Omental fat pad (tissue), 4 donors: ENCODE measurements around the gene AKAP6. TPM values are rescaled to one million over a fixed set of nuclear protein-coding genes. Genes with fewer than 3 reads are reported as not detected.
A peak's percentile ranks its signal among the peaks of the same experiment; 100 is the strongest.

Experiments used
- ATAC-seq: fragments of 150-250 bp; one replicate; pipeline ENCODE4 v1.9.1; 2016; ENCODE audit warnings: mild to moderate bottlenecking, moderate library complexity; ENCODE audit not compliant: low FRiP score
- DNase-seq: peaks from one replicate; pipeline ENCODE4 v3.0.0-alpha.2; 2019; ENCODE audit warnings: low spot score
- CTCF ChIP-seq, 3 donors: fragments of 450-650 bp; IDR thresholded peaks; one replicate each; pipeline ENCODE4 v1.5.1; 2016 to 2017; ENCODE audit warnings: antibody characterized with exemption in 3 of 3, mild to moderate bottlenecking in 3 of 3, moderate library complexity in 2 of 3
- total RNA-seq, 4 donors: library from RNA; depleted of rRNA; stranded (reverse); fragments of >200 nt; gene quantifications; one replicate each; pipeline ENCODE4 v1.1.0, GENCODE V29; 2016

AKAP6 gene
- total RNA-seq, 4 donors from 2014 or later = 3.3 to 8.7 (median 5.2) TPM

- no peak for TF ChIP-seq CTCF (IDR thresholded peaks at IDR 0.05)
- ATAC-seq (no peak), DNase-seq (no peak)
Measured at GRCh38 chr14:32403688-32404087, 74.6 kb downstream of the AKAP6 start.

DNA sequence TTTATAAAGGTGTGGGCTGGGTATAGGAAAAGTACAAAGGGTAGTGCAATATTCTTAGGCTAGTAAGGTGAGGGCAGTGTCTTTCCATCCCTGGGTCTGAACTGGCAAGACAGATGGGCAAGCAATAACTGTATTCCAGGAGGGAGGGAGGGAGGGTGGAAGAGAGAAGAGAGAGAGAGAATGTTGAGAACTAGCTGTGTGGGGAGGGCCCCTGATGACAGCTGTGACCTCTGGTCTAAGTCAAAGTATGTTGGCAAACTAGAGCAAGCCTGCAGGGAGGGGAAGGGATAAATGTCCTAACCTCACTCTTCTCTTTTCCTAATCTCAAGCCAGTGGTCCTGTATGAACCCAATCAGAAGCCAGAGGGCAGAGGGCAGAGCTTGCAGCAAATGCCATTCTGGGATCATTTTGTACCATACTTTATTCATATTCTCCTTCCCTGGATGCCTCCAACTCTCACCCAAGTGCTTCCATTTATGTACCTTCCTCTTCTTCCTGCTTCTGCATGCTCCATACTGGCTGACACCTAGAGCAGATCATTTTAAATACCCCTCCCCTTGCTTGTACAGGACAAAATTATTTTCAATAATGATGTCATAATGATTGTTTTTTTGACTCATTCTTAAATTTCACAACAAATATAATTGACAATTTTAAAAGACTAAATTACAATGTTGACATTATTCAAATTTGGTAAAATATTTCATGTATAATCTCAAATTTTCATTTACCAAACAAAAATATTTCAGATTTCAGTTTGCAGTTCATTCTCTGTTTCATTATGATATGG, 75.9 kb downstream of the AKAP6 start:
- DNase-seq (no peak), ATAC-seq (no peak)
- TF ChIP-seq CTCF (IDR thresholded peaks at IDR 0.05) = no peak

- ATAC-seq (no peak), DNase-seq (no peak)
- TF ChIP-seq CTCF (IDR thresholded peaks at IDR 0.05) = no peak
Measured at GRCh38 chr14:32405856-32406255, 76.8 kb downstream of the AKAP6 start.

- no peak for ATAC-seq
Measured at GRCh38 chr14:32407130-32407529, 78.0 kb downstream of the AKAP6 start.

DNA sequence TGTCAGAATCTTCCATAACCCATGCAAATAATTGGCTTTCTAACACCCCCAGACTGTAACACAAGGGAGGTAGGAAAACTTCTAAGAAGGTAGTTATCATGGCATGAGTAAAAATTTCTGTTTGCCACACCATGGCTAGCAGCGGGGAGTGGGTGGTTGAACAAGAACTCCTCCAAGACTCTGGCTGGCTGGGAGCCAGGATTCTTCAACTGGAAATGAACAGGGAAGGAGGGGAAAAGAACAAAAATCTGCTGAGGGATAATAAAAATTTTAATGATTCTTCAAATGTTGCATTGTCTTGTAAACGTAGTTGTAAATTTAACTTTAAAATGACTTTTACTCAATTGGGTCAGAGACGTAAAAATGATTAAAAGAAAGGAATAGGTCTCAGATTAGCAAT, 78.9 kb downstream of the AKAP6 start:
- TF ChIP-seq CTCF (IDR thresholded peaks at IDR 0.05) = no peak
- DNase-seq = peak; percentile 68
- ATAC-seq = peak; percentile 85

More at GRCh38 chr14:32407130-32407529, 78.0 kb downstream of the AKAP6 start:
- DNase-seq = no peak
- no peak for TF ChIP-seq CTCF (IDR thresholded peaks at IDR 0.05)

DNA sequence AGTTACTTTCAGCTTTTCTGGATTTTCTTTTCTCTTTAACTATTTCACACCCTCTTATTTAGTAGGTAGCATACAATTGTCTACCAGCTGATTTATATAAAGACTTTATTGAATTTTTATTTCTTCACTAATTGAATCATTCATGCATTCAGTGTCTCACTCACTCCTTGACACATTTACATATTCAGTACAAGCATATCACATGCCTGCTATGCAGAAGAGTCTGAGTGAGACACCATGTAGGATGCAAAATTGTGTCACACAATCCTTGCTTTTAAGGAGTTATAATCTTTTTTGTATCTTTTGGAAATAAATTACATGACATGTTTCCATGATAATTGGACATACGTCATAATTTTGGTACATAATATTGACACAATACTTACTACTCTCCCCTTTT, 83.0 kb downstream of the AKAP6 start:
- no peak for DNase-seq
- TF ChIP-seq CTCF (IDR thresholded peaks at IDR 0.05) = no peak
- no peak for ATAC-seq

DNA sequence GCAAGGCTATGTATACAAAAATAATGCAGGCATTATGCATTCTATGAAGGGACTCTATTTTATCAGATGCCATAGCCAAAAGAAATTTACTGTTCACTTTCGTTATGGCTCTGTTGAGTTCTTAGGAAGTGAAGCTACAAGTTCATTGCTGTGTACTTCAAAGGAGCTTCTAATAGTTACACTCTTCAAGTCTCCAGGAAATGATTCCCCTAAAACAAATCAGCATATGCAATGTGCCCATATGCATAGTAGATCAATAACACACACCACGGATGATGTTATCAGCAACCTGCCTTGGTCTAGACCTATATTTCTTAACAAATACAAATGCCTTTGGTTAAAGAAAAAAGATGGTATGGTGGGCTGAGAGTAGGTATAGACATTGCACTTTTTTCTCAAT, 83.4 kb downstream of the AKAP6 start:
- ATAC-seq = no peak
- no peak for DNase-seq
- no peak for TF ChIP-seq CTCF (IDR thresholded peaks at IDR 0.05)
